A673 (cell line): ENCODE measurements around the gene FOXA2. TPM values are rescaled to one million over a fixed set of nuclear protein-coding genes. Genes with fewer than 3 reads are reported as not detected.

Experiments
- BruUV-seq: library from RNA; stranded (reverse); fragments of 400-500 nt; replicated peaks from 2 replicates; lab custom pipeline; 2021; lab: Mats Ljungman, UMichigan
- CTCF ChIA-PET: fragments of 300-600 bp; sonication (Branson Sonifier 250); formaldehyde crosslinking; loops from one replicate; lab custom pipeline; 2022; ENCODE audit warnings: antibody characterized with exemption; lab: Charles Lee
- POLR2A ChIA-PET: fragments of 300-600 bp; sonication (Branson Sonifier 250); formaldehyde crosslinking; loops from one replicate; lab custom pipeline; 2022; ENCODE audit warnings: antibody characterized with exemption; ENCODE audit not compliant: low non-redundant PET; lab: Charles Lee
- DNase-seq: peaks from one replicate; pipeline ENCODE4 v3.0.0-alpha.2; 2015; ENCODE audit warnings: low spot score
- H3K27ac ChIP-seq: fragments of 200-600 bp; sonication (generic); 2 replicates; pipeline ENCODE4 v1.5.1; 2016; ENCODE audit warnings: mixed run types, low read depth, mild to moderate bottlenecking, mixed read lengths, antibody characterized with exemption, low read length; ENCODE audit not compliant: poor library complexity, severe bottlenecking
- H3K27me3 ChIP-seq: fragments of 200-600 bp; sonication (generic); replicated peaks from 2 replicates; pipeline ENCODE4 v1.6.1; 2017; ENCODE audit warnings: mixed run types, low read depth, mild to moderate bottlenecking, mixed read lengths, antibody characterized with exemption, low read length; ENCODE audit not compliant: insufficient read depth, poor library complexity
- H3K36me3 ChIP-seq: fragments of 200-600 bp; sonication (generic); 2 replicates; pipeline ENCODE4 v1.6.1; 2016; ENCODE audit warnings: mixed run types, mild to moderate bottlenecking, mixed read lengths, antibody characterized with exemption, low read length; ENCODE audit not compliant: insufficient read depth, poor library complexity, severe bottlenecking
- H3K4me1 ChIP-seq: fragments of 200-600 bp; sonication (generic); 2 replicates; pipeline ENCODE4 v1.6.1; 2017; ENCODE audit warnings: mixed run types, mild to moderate bottlenecking, mixed read lengths, antibody characterized with exemption, low read length; ENCODE audit not compliant: insufficient read depth, poor library complexity, severe bottlenecking
- H3K4me3 ChIP-seq: fragments of 200-600 bp; sonication (generic); 2 replicates; pipeline ENCODE4 v1.5.1; 2016; ENCODE audit warnings: low read depth, mixed run types, mild to moderate bottlenecking, mixed read lengths, low read length; ENCODE audit not compliant: poor library complexity, severe bottlenecking
- H3K9me3 ChIP-seq: fragments of 200-600 bp; sonication (generic); 2 replicates; pipeline ENCODE4 v1.6.1; 2016; ENCODE audit warnings: mixed run types, low read depth, mild to moderate bottlenecking, mixed read lengths, antibody characterized with exemption, low read length; ENCODE audit not compliant: poor library complexity, severe bottlenecking
- CTCF ChIP-seq: fragments of 300-800, 200-600 bp; sonication (generic); conservative IDR thresholded peaks from 2 replicates; pipeline ENCODE4 v1.5.1; 2017; ENCODE audit warnings: low read depth, mild to moderate bottlenecking, antibody characterized with exemption, low read length, moderate library complexity, mixed read lengths
- EZH2 ChIP-seq: fragments of 200-600 bp; sonication (generic); IDR thresholded peaks from 2 replicates; pipeline ENCODE4 v1.6.1; 2017; ENCODE audit warnings: borderline replicate concordance, low read depth, mild to moderate bottlenecking, mixed read lengths, antibody characterized with exemption, low read length; ENCODE audit not compliant: poor library complexity, severe bottlenecking
- intact Hi-C: fragments of 100-400 bp; cut with micrococcal nuclease; formaldehyde crosslinking; loops from one replicate; pipeline ENCODE4 v1.10.0; 2022; ENCODE audit not compliant: unreplicated experiment
- total RNA-seq: library from RNA; stranded (reverse); gene quantifications from 2 replicates; pipeline ENCODE4 v1.2.3, GENCODE V29; 2021

Gene FOXA2
- total RNA-seq, 1 experiment from 2014 or later, result not detected

GRCh38 chr20:22581437-22582385, 2.7 kb downstream of the FOXA2 start:
- POLR2A ChIA-PET, result no interaction called here
- H3K27me3 ChIP-seq, result peaks cover 99% of the 10 kb centered on the region

GRCh38 chr20:22579711-22580697, 4.4 kb downstream of the FOXA2 start:
- BruUV-seq, result no TSS peak
- no peak for DNase-seq

More at GRCh38 chr20:22581437-22582385, 2.7 kb downstream of the FOXA2 start:
- TF ChIP-seq CTCF (no peak), EZH2 (peak; percentile 69)
- Histone ChIP-seq H3K4me3 (no peak overlapping the region), H3K9me3 (no peaks in the 10 kb centered on the region), H3K36me3 (no peaks in the 10 kb centered on the region), H3K27ac (no peak overlapping the region), H3K4me1 (no peaks in the 10 kb centered on the region)
- intact Hi-C loops, result no loop called here
- no peak for DNase-seq
- no TSS peak for BruUV-seq
- CTCF ChIA-PET, result no interaction called here

More at GRCh38 chr20:22579711-22580697, 4.4 kb downstream of the FOXA2 start:
- TF ChIP-seq EZH2 (no peak), CTCF (no peak)
- Histone ChIP-seq H3K4me3 (no peak overlapping the region), H3K9me3 (no peaks in the 10 kb centered on the region), H3K36me3 (no peaks in the 10 kb centered on the region), H3K27me3 (peaks cover 99% of the 10 kb centered on the region), H3K27ac (no peak overlapping the region), H3K4me1 (no peaks in the 10 kb centered on the region)
- intact Hi-C loops, result no loop called here
- POLR2A ChIA-PET, result no interaction called here
- CTCF ChIA-PET, result no interaction called here
